ENCODE results near the gene TMBIM1.

TMBIM1 gene

DNA sequence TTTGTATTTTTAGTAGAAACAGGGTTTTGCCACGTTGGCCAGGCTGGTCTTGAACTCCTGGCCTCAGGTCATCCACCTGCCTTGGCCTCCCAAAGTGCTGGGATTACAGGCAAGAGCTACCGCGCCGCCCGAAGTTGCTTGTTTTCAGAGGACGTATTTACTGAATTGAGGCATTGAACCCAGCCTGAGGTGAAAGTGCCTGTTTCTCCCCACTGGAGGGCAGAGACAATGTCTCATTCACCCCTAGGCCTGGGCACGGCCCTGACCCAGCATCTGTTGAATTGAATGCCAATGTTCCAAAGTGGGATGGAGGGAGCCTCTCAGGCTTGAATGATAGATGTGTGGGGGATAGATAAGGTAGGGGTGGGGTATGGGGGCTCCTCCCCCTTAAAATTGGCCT, 4.5 kb upstream of the TMBIM1 start:
- H3K4me3 ChIP-seq (ENCODE audit: low read length): no peak overlapping the region
- H2AFZ ChIP-seq (ENCODE audit: low read length): no peak overlapping the region
- TF ChIP-seq EZH2 (optimal IDR thresholded peaks at IDR 0.05; ENCODE audit: low read depth, low read length) (no peak), CTCF (IDR thresholded peaks at IDR 0.05; ENCODE audit: low read length) (no peak), EZH2phosphoT487 (IDR thresholded peaks at IDR 0.05; ENCODE audit: low read length) (no peak)
- no peaks in the 10 kb centered on the region for H3K36me3 ChIP-seq (replicated peaks; ENCODE audit: insufficient read depth, low read length)
- no peaks in the 10 kb centered on the region for H3K9me3 ChIP-seq (replicated peaks; ENCODE audit: insufficient read depth, low read length)
- H3K79me2 ChIP-seq (ENCODE audit: low read length): peaks cover 5% of the 10 kb centered on the region
- H4K20me1 ChIP-seq (ENCODE audit: insufficient read depth, low read length): no peaks in the 10 kb centered on the region
- no peak overlapping the region for H3K27ac ChIP-seq (ENCODE audit: low read length)
- no peak overlapping the region for H3K9ac ChIP-seq (ENCODE audit: low read length)
- H3F3A ChIP-seq (ENCODE audit: insufficient read depth, low read length): peaks cover 15% of the 10 kb centered on the region; the same call in 1 of the 2 replicates
- H3K27me3 ChIP-seq (replicated peaks; ENCODE audit: insufficient read depth, low read length): no peaks in the 10 kb centered on the region
- no peak overlapping the region for H3K4me2 ChIP-seq (ENCODE audit: low read depth, low read length)
- H3K9me2 ChIP-seq (replicated peaks; ENCODE audit: insufficient read depth, low read length): no peaks in the 10 kb centered on the region
- peaks cover 28% of the 10 kb centered on the region for H3K4me1 ChIP-seq (ENCODE audit: low read length)
- no peak for DNase-seq

DNA sequence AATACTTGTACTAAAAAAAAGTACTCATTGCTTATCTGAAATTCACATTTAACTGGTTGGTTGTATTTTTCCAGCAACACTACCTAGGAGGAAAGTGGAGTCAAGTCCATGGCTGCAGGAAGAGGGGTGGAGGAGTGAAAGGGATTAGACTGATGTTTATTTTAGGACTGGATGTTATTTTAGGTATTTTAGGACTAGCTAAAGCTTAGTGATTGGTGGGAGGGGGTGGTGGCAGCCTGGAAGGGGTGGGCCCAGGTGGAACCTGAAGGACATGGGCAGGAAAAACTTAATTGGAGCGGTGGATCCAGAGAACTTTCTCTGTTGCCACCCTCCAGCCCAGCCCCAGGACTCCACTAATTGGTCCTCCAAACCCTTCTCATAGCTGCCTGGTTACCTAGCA, 3.9 kb upstream of the TMBIM1 start:
- Histone ChIP-seq H4K20me1 (ENCODE audit: insufficient read depth, low read length) (no peaks in the 10 kb centered on the region), H3K27me3 (replicated peaks; ENCODE audit: insufficient read depth, low read length) (no peaks in the 10 kb centered on the region), H3K36me3 (replicated peaks; ENCODE audit: insufficient read depth, low read length) (no peaks in the 10 kb centered on the region), H3K4me1 (ENCODE audit: low read length) (peaks cover 32% of the 10 kb centered on the region), H3K27ac (ENCODE audit: low read length) (no peak overlapping the region), H3K4me3 (ENCODE audit: low read length) (no peak overlapping the region), H2AFZ (ENCODE audit: low read length) (no peak overlapping the region), H3K9me2 (replicated peaks; ENCODE audit: insufficient read depth, low read length) (no peaks in the 10 kb centered on the region), H3K9ac (ENCODE audit: low read length) (no peak overlapping the region), H3F3A (ENCODE audit: insufficient read depth, low read length) (peaks cover 22% of the 10 kb centered on the region), H3K79me2 (ENCODE audit: low read length) (peaks cover 11% of the 10 kb centered on the region), H3K4me2 (ENCODE audit: low read depth, low read length) (no peak overlapping the region), H3K9me3 (replicated peaks; ENCODE audit: insufficient read depth, low read length) (no peaks in the 10 kb centered on the region)
- TF ChIP-seq CTCF (IDR thresholded peaks at IDR 0.05; ENCODE audit: low read length) (no peak), EZH2phosphoT487 (IDR thresholded peaks at IDR 0.05; ENCODE audit: low read length) (no peak), EZH2 (optimal IDR thresholded peaks at IDR 0.05; ENCODE audit: low read depth, low read length) (no peak)
- no peak for DNase-seq

GRCh38 chr2:218295029-218295428, 2.7 kb upstream of the TMBIM1 start:
- peaks cover 31% of the 10 kb centered on the region for H3F3A ChIP-seq (ENCODE audit: insufficient read depth, low read length)
- TF ChIP-seq CTCF (IDR thresholded peaks at IDR 0.05; ENCODE audit: low read length) (no peak), EZH2 (optimal IDR thresholded peaks at IDR 0.05; ENCODE audit: low read depth, low read length) (no peak), EZH2phosphoT487 (IDR thresholded peaks at IDR 0.05; ENCODE audit: low read length) (no peak)
- H3K27ac ChIP-seq (ENCODE audit: low read length): peak overlapping the region; percentile 25; the same call in 1 of the 2 replicates
- no peaks in the 10 kb centered on the region for H3K27me3 ChIP-seq (replicated peaks; ENCODE audit: insufficient read depth, low read length)
- peak overlapping the region; percentile 13; the same call in 1 of the 2 replicates for H2AFZ ChIP-seq (ENCODE audit: low read length)
- DNase-seq: peak; percentile 77
- H3K79me2 ChIP-seq (ENCODE audit: low read length): peaks cover 22% of the 10 kb centered on the region
- H3K9ac ChIP-seq (ENCODE audit: low read length): no peak overlapping the region
- H3K9me3 ChIP-seq (replicated peaks; ENCODE audit: insufficient read depth, low read length): no peaks in the 10 kb centered on the region
- no peaks in the 10 kb centered on the region for H4K20me1 ChIP-seq (ENCODE audit: insufficient read depth, low read length)
- peak overlapping the region; percentile 17 for H3K4me2 ChIP-seq (ENCODE audit: low read depth, low read length)
- H3K36me3 ChIP-seq (replicated peaks; ENCODE audit: insufficient read depth, low read length): no peaks in the 10 kb centered on the region
- peaks cover 42% of the 10 kb centered on the region for H3K4me1 ChIP-seq (ENCODE audit: low read length)
- no peaks in the 10 kb centered on the region for H3K9me2 ChIP-seq (replicated peaks; ENCODE audit: insufficient read depth, low read length)
- H3K4me3 ChIP-seq (ENCODE audit: low read length): no peak overlapping the region

Data from MM.1S (cell line).